Umbilical cord (tissue), 2 donors: ENCODE results near the gene CIP2A. TPM values are rescaled to one million over a fixed set of nuclear protein-coding genes. Genes with fewer than 3 reads are reported as not detected.
"Not testable (repeated sequence)": the region's sequence is repeated elsewhere in the genome, so short reads cannot be mapped to it uniquely, and the experiment has no call there.

ENCODE experiments used
- DNase-seq: peaks from one replicate; pipeline ENCODE4 v3.0.0-alpha.2; 2015; ENCODE audit warnings: low spot score
- total RNA-seq: library from RNA; depleted of rRNA; stranded (reverse); fragments of >200 nt; gene quantifications from one replicate; pipeline ENCODE4 v1.2.3, GENCODE V29; 2014; ENCODE audit warnings: low replicate concordance; ENCODE audit not compliant: insufficient read depth

CIP2A gene
- 11.6 TPM for total RNA-seq

GRCh38 chr3:108589081-108589997 is at the start of gene CIP2A, which contains the start of gene DZIP3:
Gene CIP2A (minus strand): TSS chr3:108589438. CDS start chr3:108589375, 63 bp downstream.
Gene DZIP3 (plus strand): TSS chr3:108589722. CDS start chr3:108605407, 15,685 bp downstream.
- DNase-seq = peak; percentile 96

DNA sequence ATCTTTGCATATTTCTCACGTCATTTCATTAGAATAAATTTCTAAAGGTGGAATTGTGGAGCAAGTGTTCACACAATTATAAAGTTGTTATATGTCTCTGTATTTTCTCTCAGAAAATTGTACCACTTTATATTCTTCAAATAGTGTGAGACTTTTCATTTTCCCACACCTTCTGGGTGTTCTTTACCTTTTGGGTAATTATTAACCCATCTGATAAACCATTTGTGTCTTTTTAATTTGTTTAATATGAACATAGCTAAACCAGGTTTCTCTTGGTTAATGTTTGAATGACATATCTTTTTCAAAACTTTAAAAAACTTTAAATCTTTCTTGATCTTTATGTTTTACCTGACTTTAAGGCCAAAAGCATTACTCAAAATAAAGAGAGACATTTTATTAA is 40.7 kb upstream of the CIP2A start:
- DNase-seq = no peak

GRCh38 chr3:108623504-108623903 is 34.3 kb upstream of the CIP2A start:
- no peak for DNase-seq

GRCh38 chr3:108620250-108620649 is 31.0 kb upstream of the CIP2A start:
- DNase-seq = no peak

GRCh38 chr3:108616090-108616489 is 26.9 kb upstream of the CIP2A start:
- DNase-seq = not testable (repeated sequence)

DNA sequence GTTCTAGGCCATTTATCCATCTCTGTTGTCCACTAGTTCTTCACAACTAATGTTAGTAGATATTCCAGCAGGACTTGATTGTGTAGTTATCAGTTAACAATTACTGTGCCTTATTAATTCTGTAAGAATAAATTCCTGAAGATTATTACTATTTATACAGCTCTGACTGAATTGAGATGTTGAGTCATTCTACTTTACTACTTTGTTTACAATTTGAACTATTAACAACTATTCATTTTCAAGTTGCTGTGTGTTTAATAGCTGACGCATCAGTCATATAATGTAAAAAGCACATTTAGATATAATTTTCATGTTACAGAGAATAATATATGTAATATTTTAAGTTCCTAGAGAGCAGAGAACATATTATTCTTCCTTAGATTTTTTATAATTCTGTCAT is 21.4 kb upstream of the CIP2A start:
- DNase-seq = no peak

- DNase-seq = no peak
Measured at GRCh38 chr3:108608750-108609149, 19.5 kb upstream of the CIP2A start.

DNA sequence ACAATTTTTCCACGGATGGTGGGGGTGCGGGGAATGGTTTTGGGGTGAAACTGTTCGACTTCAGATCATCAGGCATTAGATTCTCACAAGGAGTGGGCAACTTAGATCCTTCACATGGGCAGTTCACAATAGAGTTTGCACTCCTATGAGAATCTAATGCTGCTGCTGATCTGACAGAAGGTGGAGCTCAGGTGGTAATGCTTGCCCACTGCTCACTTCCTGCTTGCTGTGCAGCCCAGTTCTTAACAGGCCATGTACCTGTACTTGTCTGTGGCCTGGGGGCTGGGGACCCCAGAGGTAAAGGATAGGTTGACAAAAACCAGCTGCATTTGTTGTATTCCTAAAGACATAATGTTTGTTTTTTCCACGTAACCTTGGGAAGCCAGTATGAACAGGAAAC is 16.3 kb upstream of the CIP2A start:
- DNase-seq = no peak

DNA sequence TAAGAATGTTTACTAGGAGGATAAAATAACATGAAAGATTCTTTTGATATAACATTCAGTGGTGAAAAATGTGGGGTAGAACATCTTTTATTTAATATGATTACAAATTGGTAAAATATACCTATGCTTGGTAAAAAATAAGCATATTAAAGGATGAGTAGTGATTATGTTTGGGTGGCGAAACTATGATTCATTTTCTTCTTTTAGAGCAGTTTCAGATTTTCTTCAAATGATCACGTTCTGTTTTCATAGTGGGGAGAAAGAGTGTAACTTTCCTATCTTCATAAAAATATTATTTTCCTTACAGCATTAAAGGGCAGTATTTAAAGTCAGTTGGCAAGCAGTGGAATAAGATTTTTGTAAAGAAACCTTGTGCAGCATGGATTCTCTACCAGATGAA is 15.8 kb upstream of the CIP2A start:
- DNase-seq = no peak

- DNase-seq = no peak
Measured at GRCh38 chr3:108603691-108604090, 14.5 kb upstream of the CIP2A start.

- DNase-seq = peak; percentile 67
Measured at GRCh38 chr3:108602935-108603294, 13.7 kb upstream of the CIP2A start.

GRCh38 chr3:108602249-108602934 is 13.2 kb upstream of the CIP2A start:
- no peak for DNase-seq

DNA sequence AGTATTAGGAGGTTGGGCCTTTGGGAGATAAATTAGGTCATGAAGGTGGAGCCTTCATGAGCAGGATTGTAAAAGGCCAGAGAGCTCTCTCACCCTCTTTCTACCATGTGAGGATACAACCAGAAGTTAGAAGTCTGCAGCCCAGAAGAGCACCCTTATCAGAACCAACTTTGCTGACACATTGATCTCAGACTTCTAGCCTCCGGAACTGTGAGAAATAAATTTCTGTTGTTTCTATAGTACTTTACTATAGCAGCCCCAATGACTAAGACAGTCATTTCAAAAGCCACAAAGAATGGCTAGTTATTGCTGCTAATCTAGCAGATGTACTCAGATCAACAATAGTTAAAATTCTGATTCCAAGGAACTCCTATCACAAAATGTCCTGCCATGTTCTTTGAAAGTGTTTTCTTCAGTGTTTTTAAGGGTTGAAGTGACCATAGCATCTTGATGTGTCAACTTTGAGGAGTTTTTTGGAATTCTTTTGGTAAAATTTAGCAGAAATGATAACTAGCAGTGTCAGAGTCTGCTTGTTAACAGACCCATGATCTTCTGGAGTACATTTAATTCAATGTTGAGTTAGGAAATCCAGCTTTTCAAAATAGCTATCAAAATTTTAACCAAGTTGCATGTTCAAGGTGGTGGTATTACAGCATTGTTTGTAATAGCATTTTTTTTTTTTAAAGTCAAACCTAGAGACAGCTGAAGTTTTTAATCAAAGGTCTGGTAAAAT is 10.6 kb upstream of the CIP2A start:
- no peak for DNase-seq

DNA sequence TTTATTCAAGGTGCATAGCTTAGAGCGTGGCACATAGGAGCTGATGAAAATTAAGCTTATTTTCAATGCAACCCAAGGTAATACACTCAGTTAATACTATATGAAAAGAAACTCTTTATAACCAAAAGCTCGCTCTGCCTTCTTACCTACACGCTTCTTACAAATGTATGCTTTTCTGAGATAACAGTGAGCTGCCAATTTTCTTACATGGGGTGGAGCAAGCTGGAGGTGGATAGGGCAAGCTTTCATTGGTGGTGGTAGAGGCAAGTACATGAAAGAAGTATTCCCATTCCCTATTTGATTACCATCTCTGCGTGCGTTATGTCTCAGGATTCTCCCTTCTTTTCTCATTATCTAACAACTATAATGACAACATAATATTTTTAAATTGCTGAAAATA is 9.1 kb upstream of the CIP2A start:
- DNase-seq = no peak

GRCh38 chr3:108595321-108595720 is 6.1 kb upstream of the CIP2A start:
- no peak for DNase-seq

GRCh38 chr3:108590460-108590859 is 1.2 kb upstream of the CIP2A start:
- DNase-seq = peak; percentile 2

- no peak for DNase-seq
Measured at GRCh38 chr3:108589998-108590323, 723 bp upstream of the CIP2A start.

DNA sequence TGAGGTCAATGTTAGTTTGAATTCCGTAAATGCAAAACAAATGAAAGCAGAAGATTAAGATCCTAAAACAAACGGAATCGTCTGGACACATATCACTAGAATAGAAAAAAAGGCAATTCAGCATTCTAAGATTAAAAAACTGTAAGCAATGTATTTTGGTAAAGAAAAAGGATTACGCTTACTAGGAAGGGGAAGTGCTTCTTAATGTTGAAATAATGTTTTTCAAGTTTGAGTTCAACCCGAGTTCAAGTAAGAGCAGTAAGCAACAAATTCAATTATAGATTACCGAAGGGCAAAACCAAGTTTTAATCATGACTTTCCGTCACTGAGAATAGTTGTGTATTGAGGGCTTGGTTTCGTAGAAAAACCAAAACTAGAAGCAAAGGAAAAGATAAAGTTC is 637 bp downstream of the CIP2A start:
- DNase-seq = peak; percentile 11

DNA sequence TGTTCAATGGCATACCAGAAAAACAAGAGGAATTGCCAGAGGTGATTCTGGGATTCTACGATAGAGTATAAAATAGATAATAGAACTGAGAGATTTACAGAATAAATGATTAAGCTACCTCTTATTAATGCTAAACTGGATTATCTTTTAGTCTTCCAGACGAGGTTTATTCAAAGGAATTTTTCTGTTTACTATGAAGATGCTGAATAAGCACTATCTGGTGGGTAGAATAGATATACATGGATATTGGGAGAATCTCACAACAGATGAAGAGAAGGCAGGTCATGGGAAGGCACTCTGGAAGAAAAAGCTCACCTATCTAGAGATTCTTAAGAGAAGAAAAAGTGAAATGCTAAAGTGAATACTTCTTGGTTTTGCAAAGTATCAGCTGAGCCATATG is 11.2 kb downstream of the CIP2A start:
- no peak for DNase-seq

DNA sequence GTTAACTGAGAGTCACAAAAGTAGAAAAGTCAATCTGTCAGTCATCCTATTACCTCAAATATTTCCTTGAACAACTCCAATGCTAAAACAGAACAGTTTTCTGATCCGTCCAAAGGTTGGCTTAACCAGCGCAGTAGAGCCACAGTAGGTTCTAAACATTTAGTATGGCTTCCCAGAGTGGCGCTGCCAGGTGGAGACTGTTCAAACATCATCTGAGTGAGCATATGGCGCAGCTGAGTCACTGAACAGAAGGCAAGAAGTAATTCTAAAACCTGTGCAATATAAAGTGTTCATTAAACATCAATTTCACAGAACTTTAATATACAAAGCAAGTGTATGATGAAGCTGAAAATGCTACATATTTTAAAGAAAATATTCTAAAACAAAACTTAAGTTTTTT is 19.9 kb downstream of the CIP2A start:
- no peak for DNase-seq

- DNase-seq = no peak
Measured at GRCh38 chr3:108566599-108566998, 22.6 kb downstream of the CIP2A start.

DNA sequence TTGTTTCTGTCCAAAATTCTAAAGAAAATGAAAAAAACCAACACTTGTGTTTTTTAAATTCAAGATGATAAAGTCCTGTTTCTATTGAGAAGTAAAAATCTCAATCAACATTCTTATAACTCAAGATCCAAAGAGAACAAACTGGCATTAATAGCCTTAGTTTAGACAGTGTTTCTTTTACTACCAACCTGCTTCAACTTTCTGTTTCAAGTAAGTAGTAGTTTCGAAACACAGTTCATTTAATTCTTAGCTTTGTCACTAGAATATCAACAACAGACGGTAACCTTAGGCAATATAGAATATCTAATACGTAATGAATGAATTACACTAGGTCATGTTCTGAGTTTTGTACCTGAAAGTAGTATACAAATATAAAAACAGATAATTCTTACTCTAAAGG is 23.7 kb downstream of the CIP2A start:
- DNase-seq = no peak
